Neural cell (in vitro differentiated cells): ENCODE measurements around the gene ANKRD40. TPM values are rescaled to one million over a fixed set of nuclear protein-coding genes. Genes with fewer than 3 reads are reported as not detected.
"Not testable (repeated sequence)": the region's sequence is repeated elsewhere in the genome, so short reads cannot be mapped to it uniquely, and the experiment has no call there.

Source experiments
- H2AFZ ChIP-seq: fragments of 200-600, 300-800 bp; sonication (generic), shearing (Covaris generic); 2 replicates; pipeline ENCODE4 v1.6.0; 2014; ENCODE audit warnings: low read depth, mild to moderate bottlenecking, antibody characterized with exemption, low read length, moderate library complexity
- H3F3A ChIP-seq: fragments of 200-600 bp; shearing (Covaris generic); 2 replicates; pipeline ENCODE4 v1.6.1; 2016; ENCODE audit warnings: mild to moderate bottlenecking, moderate library complexity, mixed read lengths, antibody characterized with exemption, low read length; ENCODE audit not compliant: insufficient read depth, poor library complexity, severe bottlenecking
- H3K27ac ChIP-seq: fragments of 200-600, 300-800 bp; sonication (generic), shearing (Covaris generic); 2 replicates; pipeline ENCODE4 v1.5.1; 2014; ENCODE audit warnings: mild to moderate bottlenecking, low read length, moderate library complexity
- H3K27me3 ChIP-seq: fragments of 300-800, 200-600 bp; sonication (generic), shearing (Covaris generic); 2 replicates; pipeline ENCODE4 v1.6.0; 2014; ENCODE audit warnings: mild to moderate bottlenecking, low read depth, low read length, moderate library complexity; ENCODE audit not compliant: insufficient read depth
- H3K36me3 ChIP-seq: fragments of 300-800, 200-600 bp; sonication (generic), shearing (Covaris generic); 2 replicates; pipeline ENCODE4 v1.5.1; 2014; ENCODE audit warnings: mild to moderate bottlenecking, antibody characterized with exemption, low read length, moderate library complexity; ENCODE audit not compliant: insufficient read depth
- H3K4me2 ChIP-seq: fragments of 300-800, 200-600 bp; sonication (generic), shearing (Covaris generic); 2 replicates; pipeline ENCODE4 v1.6.0; 2014; ENCODE audit warnings: mild to moderate bottlenecking, low read length
- H3K4me3 ChIP-seq: fragments of 300-800, 200-600 bp; sonication (generic), shearing (Covaris generic); 2 replicates; pipeline ENCODE4 v1.5.1; 2014; ENCODE audit warnings: mild to moderate bottlenecking, low read length, moderate library complexity
- H3K79me2 ChIP-seq: fragments of 200-600 bp; shearing (Covaris generic); replicated peaks from 2 replicates; pipeline ENCODE4 v1.6.0; 2014; ENCODE audit warnings: mild to moderate bottlenecking, low read length, moderate library complexity; ENCODE audit not compliant: insufficient read depth
- H3K9ac ChIP-seq: fragments of 300-800, 200-600 bp; sonication (generic), shearing (Covaris generic); 2 replicates; pipeline ENCODE4 v1.6.1; 2016; ENCODE audit warnings: mild to moderate bottlenecking, low read length, mixed read lengths
- H3K9me2 ChIP-seq: fragments of 200-600 bp; shearing (Covaris generic); 2 replicates; pipeline ENCODE4 v1.6.1; 2016; ENCODE audit warnings: mild to moderate bottlenecking, low read length, mixed read lengths; ENCODE audit not compliant: insufficient read depth
- H3K9me3 ChIP-seq: fragments of 200-600, 300-800 bp; sonication (generic), shearing (Covaris generic); 2 replicates; pipeline ENCODE4 v1.6.1; 2016; ENCODE audit warnings: mild to moderate bottlenecking, mixed run types, low read length, moderate library complexity, mixed read lengths
- H4K20me1 ChIP-seq: fragments of 200-600 bp; shearing (Covaris generic); 2 replicates; pipeline ENCODE4 v1.6.1; 2016; ENCODE audit warnings: mild to moderate bottlenecking, mixed run types; ENCODE audit not compliant: insufficient read depth
- EZH2 ChIP-seq: fragments of 200-600, 300-800 bp; shearing (Covaris generic), sonication (generic); IDR thresholded peaks from 2 replicates; pipeline ENCODE4 v1.6.1; 2014; ENCODE audit warnings: antibody characterized with exemption, low read length, borderline replicate concordance, mild to moderate bottlenecking; ENCODE audit not compliant: insufficient read depth, poor library complexity, severe bottlenecking
- MXI1 ChIP-seq: fragments of 450-650 bp; conservative IDR thresholded peaks from 2 replicates; pipeline ENCODE4 v1.6.1; 2014; ENCODE audit warnings: antibody characterized with exemption, mild to moderate bottlenecking; ENCODE audit not compliant: poor library complexity, severe bottlenecking
- POLR2AphosphoS5 ChIP-seq: IDR thresholded peaks from 2 replicates; pipeline ENCODE4 v1.6.1; 2012
- REST ChIP-seq: IDR thresholded peaks from 2 replicates; pipeline ENCODE4 v1.6.1; 2012; ENCODE audit warnings: borderline replicate concordance
- polyA plus RNA-seq: library from polyadenylated mRNA; depleted of rRNA; stranded (reverse); fragments of >200 nt; gene quantifications from 2 replicates; pipeline ENCODE4 v1.2.3, GENCODE V29; 2014
- TF ChIP-seq, protein P1 (sequence below): fragments of 450-650 bp; IDR thresholded peaks from 2 replicates; pipeline ENCODE4 v1.5.1; 2014; ENCODE audit warnings: antibody characterized with exemption, mild to moderate bottlenecking, moderate library complexity; ENCODE audit not compliant: poor library complexity, severe bottlenecking

ANKRD40 gene
- polyA plus RNA-seq, 1 donor from 2014 or later: 15.2 TPM

GRCh38 chr17:50710650-50711049 lies 2.9 kb upstream of the ANKRD40 start:
- no peak overlapping the region for H2AFZ ChIP-seq
- no peaks in the 10 kb centered on the region for H3K9me2 ChIP-seq
- no peaks in the 10 kb centered on the region for H4K20me1 ChIP-seq
- no peaks in the 10 kb centered on the region for H3F3A ChIP-seq
- no peaks in the 10 kb centered on the region for H3K36me3 ChIP-seq
- H3K4me3 ChIP-seq: no peak overlapping the region
- H3K27ac ChIP-seq: no peak overlapping the region
- no peak overlapping the region for H3K4me2 ChIP-seq
- H3K79me2 ChIP-seq: peaks cover 26% of the 10 kb centered on the region
- no peaks in the 10 kb centered on the region for H3K9me3 ChIP-seq
- no peak for TF ChIP-seq EZH2
- TF ChIP-seq, protein P1, sequence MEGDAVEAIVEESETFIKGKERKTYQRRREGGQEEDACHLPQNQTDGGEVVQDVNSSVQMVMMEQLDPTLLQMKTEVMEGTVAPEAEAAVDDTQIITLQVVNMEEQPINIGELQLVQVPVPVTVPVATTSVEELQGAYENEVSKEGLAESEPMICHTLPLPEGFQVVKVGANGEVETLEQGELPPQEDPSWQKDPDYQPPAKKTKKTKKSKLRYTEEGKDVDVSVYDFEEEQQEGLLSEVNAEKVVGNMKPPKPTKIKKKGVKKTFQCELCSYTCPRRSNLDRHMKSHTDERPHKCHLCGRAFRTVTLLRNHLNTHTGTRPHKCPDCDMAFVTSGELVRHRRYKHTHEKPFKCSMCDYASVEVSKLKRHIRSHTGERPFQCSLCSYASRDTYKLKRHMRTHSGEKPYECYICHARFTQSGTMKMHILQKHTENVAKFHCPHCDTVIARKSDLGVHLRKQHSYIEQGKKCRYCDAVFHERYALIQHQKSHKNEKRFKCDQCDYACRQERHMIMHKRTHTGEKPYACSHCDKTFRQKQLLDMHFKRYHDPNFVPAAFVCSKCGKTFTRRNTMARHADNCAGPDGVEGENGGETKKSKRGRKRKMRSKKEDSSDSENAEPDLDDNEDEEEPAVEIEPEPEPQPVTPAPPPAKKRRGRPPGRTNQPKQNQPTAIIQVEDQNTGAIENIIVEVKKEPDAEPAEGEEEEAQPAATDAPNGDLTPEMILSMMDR: no peak
- no peak overlapping the region for H3K9ac ChIP-seq
- no peaks in the 10 kb centered on the region for H3K27me3 ChIP-seq

DNA sequence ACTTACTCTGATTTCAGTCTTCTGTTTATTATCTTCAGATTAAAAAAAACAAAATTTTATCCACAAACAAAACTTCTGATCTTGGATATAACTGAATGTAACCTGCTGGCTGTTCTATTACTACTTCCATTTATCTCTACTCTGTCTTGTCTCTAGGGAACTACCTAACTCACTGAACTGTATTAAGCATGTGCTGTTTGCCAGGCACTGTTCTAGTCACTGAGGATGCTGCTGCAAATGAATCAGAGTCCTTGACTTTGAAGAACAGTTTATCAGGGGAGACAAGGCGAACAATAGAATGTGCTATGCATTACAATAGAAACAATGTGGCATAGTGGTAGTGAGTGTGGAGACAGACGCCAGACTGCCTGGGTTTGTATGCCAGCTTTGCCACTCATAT lies 2.3 kb upstream of the ANKRD40 start:
- H4K20me1 ChIP-seq: no peaks in the 10 kb centered on the region
- H3K27ac ChIP-seq: no peak overlapping the region
- no peak overlapping the region for H2AFZ ChIP-seq
- H3K79me2 ChIP-seq: peaks cover 26% of the 10 kb centered on the region
- H3F3A ChIP-seq: no peaks in the 10 kb centered on the region
- H3K4me2 ChIP-seq: no peak overlapping the region
- TF ChIP-seq MXI1 (no peak), REST (no peak), POLR2AphosphoS5 (no peak)
- no peaks in the 10 kb centered on the region for H3K9me2 ChIP-seq
- H3K9me3 ChIP-seq: no peaks in the 10 kb centered on the region
- H3K36me3 ChIP-seq: no peaks in the 10 kb centered on the region
- no peaks in the 10 kb centered on the region for H3K27me3 ChIP-seq
- no peak overlapping the region for H3K4me3 ChIP-seq
- H3K9ac ChIP-seq: no peak overlapping the region

DNA sequence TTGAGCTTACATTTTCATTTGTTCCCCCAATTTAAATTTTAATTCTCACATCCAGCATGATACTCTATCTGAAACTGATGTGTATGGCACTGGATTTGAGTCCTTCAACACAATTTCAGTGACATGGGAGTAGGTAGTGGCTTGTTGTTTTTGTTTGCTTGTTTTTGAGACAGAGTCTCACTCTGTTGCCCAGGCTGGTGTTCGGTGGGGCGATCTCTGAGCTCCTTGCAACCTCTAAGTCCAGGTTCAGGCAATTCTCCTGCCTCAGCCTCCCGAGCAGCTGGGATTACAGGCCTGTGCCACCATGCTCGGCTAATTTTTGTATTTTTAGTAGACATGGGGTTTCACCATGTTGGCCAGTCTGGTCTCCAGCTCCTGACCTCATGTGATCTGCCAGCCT lies 1.3 kb upstream of the ANKRD40 start:
- H4K20me1 ChIP-seq, H3K36me3 ChIP-seq, H3K27me3 ChIP-seq, H3F3A ChIP-seq, H3K9me3 ChIP-seq, H3K9me2 ChIP-seq: not testable (repeated sequence)
- Histone ChIP-seq H3K79me2 (peaks cover 26% of the 10 kb centered on the region), H2AFZ (peak overlapping the region; percentile 27), H3K27ac (peak overlapping the region; percentile 92), H3K4me3 (peak overlapping the region; percentile 90), H3K9ac (peak overlapping the region; percentile 95), H3K4me2 (peak overlapping the region; percentile 74)
